Mammary epithelial cell (primary cell): Measurements from ENCODE around the gene CALB2.

Experiments
- EZH2 ChIP-seq: IDR thresholded peaks from 2 replicates; pipeline ENCODE4 v1.6.1; 2012; ENCODE audit warnings: low read length, inconsistent platforms, borderline replicate concordance
- TF ChIP-seq, protein P1 (sequence below), 2 donors: IDR thresholded peaks in 1 of 2; conservative IDR thresholded peaks in 1 of 2; 2 replicates each; pipeline ENCODE4 v1.5.1; 2011 to 2012; ENCODE audit warnings: inconsistent platforms in 2 of 2, low read length in 2 of 2, mild to moderate bottlenecking in 2 of 2, control low read depth in 1 of 2, low read depth in 1 of 2; ENCODE audit not compliant: insufficient read depth in 1 of 2; ENCODE audit errors: extremely low read depth in 1 of 2

DNA sequence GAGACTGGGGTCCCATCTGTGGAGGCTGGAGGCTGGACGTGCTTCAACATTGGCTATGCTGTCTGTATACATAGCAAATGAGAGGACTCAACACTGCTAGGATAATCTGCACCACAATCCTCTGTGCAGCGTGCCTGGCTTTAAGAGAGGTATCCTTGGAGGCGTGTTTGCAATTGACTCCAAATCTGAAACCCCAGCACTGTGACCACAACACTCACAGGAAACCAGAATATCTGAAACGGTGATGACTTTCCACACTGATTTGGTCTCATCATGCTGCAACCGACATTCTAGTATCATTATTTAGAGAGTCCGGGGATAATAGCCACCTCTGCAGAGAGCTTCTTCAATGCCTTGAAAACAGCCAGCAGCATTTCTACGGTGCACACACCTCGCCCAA, 48.2 kb downstream of the CALB2 start:
- TF ChIP-seq, protein P1, sequence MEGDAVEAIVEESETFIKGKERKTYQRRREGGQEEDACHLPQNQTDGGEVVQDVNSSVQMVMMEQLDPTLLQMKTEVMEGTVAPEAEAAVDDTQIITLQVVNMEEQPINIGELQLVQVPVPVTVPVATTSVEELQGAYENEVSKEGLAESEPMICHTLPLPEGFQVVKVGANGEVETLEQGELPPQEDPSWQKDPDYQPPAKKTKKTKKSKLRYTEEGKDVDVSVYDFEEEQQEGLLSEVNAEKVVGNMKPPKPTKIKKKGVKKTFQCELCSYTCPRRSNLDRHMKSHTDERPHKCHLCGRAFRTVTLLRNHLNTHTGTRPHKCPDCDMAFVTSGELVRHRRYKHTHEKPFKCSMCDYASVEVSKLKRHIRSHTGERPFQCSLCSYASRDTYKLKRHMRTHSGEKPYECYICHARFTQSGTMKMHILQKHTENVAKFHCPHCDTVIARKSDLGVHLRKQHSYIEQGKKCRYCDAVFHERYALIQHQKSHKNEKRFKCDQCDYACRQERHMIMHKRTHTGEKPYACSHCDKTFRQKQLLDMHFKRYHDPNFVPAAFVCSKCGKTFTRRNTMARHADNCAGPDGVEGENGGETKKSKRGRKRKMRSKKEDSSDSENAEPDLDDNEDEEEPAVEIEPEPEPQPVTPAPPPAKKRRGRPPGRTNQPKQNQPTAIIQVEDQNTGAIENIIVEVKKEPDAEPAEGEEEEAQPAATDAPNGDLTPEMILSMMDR (conservative IDR thresholded peaks at IDR 0.05 in 1 of 2, IDR thresholded peaks at IDR 0.05 in 1 of 2; ENCODE audit: extremely low read depth in 1 of 2, insufficient read depth in 1 of 2, low read depth in 1 of 2, low read length in 2 of 2) = no peak
- TF ChIP-seq EZH2 = no peak
